NCI-H345 (cell line): Measurements from ENCODE around the gene AP1G1.
"Not testable (repeated sequence)": the region's sequence is repeated elsewhere in the genome, so short reads cannot be mapped to it uniquely, and the experiment has no call there.

Source experiments
- DNase-seq: peaks from one replicate; lab custom pipeline; 2025; lab: John Stamatoyannopoulos, UW

The AP1G1 gene

DNA sequence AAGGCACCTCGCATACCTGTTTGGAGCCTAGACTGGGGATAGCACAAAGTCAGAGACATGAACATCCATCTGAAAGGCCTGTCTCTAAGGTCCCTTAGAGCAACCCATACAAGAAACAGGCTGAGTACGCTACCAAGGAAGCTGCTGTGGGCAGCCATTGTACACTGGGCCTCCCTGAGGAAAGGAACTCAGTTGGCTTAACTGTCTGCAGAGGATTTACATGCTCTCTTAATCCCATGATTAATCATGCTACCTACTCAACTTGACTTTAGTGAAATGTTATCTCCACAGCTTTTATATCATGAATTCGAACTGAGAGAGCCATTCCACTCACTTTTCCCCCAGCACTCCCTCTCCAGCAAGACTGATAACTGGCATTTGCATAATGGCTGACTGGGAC is 110.1 kb downstream of the AP1G1 start:
- DNase-seq = no peak

DNA sequence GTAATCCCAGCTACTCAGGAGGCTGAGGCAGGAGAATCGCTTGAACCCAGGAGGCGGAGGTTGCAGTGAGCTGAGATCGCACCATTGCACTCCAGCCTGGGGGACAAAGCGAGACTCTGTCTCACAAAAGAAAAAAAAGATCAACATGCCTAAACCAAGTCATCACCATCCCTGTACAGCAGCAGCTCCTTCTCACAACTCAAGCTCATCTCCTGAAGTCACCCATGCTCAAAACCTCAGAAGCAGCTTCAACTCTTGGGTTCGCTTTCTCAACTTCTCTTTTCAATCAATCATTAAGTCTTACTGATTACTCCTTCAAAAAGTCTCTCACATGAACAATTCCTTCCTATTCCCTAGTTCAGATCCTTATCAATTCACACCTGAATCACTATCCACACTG is 115.5 kb downstream of the AP1G1 start:
- no peak for DNase-seq

DNA sequence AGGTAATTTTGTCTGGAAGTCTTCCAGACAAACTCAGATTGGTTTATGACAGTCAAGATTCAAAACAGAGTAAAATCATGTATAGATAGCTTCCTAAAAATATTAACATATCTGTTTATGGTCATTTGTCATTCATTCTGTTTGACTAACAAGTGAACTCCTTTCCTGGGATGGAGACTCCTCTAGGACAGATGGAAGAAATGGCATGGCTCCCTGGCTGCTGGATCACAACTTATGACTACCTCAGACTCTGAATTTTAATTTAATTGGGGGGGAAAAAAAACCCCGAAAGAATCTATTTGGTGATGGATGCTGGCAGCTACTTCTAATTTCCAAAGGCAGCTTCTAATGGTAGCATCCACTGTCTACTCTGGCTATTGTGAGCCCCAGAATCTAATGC is 118.7 kb downstream of the AP1G1 start:
- DNase-seq = no peak

DNA sequence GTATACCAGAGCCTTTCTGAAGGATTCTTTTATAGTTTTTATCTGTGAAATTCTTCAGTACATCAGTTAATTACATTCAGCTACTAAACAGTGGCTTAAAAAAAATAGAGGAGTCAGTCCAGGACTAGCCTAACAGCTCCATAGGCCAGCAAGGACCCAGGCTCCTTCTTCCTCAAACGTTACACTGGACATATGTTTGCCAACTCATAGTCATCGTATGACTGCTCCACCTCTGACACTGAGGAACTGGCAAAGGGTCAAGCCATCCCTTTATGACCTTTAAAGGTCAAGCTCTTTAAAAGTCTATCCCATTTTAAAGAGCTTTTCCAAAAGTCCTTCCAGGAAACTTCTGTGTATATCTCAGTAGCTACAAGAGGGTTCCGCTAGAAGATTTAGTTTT is 120.8 kb downstream of the AP1G1 start:
- no peak for DNase-seq

DNA sequence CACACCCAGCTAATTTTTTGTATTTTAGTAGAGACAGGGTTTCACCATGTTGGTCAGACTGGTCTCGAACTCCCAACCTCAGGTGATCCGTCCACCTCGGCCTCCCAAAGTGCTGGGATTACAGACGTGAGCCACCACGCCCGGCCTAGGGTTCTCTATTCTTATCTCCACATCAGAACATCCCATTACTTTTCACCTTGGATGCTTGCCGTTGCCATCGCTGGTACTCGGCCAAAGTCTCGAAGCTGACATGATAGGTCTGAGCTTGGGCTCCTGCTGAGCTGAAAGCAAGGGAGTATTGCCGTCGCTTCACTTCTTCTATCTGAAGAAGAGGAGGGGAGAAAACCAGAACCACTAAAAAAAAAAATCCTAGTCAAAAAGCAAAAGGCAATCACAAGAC is 124.4 kb downstream of the AP1G1 start:
- not testable (repeated sequence) for DNase-seq

DNA sequence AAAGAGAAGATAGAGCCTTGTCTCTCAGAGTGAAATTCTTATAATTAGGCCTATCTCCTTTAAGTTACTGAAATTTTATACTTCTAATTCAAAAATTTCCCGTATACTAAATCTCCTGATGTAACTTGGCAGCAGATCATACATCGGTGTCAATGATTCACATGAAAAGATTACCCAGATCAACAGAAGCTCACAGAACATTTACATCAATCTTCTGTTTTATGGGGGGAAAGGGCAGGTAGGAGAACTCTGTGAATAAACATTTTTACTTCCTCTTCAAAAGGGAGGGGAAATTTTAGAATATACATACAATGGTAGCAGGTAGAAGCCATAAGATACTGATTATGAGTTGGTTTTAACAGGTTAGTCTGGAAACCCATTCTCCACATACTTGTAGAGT is 127.3 kb downstream of the AP1G1 start:
- DNase-seq = no peak
